ENCODE measurements around the gene LIN7A.
"Not testable (repeated sequence)": the region's sequence is repeated elsewhere in the genome, so short reads cannot be mapped to it uniquely, and the experiment has no call there.

The LIN7A gene

GRCh38 chr12:80814453-80814852 lies 123.3 kb downstream of the LIN7A start:
- DNase-seq (ENCODE audit: extremely low read depth in 1 of 2, low read depth in 1 of 2): no peak

GRCh38 chr12:80813820-80814219 lies 123.9 kb downstream of the LIN7A start:
- no peak for DNase-seq (ENCODE audit: extremely low read depth in 1 of 2, low read depth in 1 of 2)

DNA sequence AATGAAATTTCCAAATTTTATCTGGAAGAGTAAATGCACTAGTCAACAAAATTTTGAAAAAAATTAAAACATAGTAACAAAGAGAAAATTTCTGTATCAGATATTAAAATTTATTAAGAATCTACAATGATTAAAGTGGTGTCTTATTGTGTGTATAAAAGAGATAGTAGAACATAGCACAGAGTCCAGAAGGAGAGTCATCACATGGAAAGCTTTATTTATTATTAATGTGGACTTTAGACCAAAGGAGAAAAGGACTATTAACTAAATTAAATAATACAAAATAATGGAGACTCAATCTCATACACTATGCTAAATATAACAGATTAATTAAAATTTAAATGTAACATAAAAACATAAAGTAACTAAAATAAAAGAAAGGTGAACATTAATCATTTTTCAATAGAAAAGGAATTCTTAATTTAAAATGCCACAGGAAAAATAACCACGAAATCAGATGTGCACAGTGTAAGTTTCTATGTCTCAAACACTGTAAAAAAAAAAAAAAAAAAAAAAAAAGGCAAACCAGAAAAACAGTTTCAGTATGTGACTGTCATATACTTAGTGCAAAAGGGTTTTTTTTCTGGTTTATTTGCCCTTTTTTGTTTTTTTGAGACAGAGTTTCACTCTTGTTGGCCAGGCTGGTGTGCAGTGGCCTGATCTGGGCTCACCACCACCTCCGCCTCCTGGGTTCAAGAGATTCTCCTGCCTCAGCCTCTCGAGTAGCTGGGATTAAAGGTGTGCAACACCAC lies 125.6 kb downstream of the LIN7A start:
- DNase-seq (ENCODE audit: extremely low read depth in 1 of 2, low read depth in 1 of 2): no peak

DNA sequence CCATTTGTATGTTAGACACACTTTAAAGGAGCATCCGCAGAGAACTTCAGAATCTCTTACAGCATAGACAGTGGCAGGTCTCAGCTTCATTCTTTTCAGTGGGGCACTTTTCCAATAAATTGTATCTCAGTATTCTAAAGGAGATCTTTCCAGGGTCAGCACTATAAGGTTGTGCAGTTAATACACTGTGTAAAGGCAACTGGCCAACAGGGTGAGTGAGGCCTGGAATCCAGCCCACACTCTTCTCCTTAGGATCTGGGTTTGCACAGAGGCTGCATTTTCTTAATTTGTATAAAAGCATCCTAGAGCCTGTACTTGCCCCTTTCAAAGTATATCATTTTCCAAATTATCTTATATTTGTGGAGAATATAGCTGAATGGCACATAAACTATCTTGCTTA lies 126.9 kb downstream of the LIN7A start:
- no peak for DNase-seq (ENCODE audit: extremely low read depth in 1 of 2, low read depth in 1 of 2)

DNA sequence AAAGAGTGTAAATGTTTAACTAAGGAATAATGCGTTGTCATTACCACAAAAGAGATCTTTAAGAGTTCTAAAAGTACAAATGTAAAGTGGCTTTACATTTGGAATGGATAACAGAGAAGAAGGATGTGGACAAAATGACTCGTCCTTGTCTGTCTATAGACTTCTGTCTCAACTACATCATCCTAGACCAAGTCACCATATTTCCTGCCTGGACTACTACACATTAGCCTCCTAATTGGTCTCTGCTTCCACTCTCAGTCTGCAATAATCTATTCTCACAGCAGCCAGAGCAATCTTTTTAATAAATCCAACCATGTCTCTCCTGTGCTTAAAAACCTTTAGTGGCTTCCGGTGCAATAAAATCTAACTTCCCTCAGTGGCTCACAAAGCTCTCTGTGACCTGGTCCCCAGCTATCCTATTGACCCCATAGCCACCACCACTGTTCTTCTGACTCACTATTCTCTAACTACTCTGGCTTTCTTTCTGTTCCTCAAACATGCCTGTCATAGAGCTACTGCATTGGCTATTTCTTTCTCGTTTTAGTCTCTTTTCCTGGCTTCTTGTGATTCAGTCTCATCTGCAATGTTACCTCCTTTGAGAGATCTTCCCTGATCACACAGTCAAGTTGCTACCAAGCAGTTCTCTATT lies 130.0 kb downstream of the LIN7A start:
- DNase-seq (ENCODE audit: extremely low read depth in 1 of 2, low read depth in 1 of 2): no peak

DNA sequence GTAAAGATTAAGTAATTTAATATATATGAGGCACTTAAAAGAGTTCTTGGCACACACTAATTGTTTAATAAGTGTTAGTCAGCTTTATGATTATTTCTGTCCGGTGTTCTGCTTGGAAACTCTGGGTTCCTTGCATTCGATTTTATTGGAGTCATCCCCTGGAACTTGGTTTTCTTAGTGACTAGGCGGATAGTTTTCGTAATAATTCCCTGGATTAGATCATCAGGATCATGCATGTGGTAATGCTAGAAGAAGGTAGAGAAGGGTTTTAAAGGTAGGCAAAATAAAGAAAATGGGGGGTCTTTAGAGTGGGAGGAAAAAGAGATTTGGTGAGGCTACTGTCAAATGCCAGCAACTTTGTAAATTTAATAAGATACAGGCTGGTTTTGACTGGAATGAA lies 132.6 kb downstream of the LIN7A start:
- DNase-seq (ENCODE audit: extremely low read depth in 1 of 2, low read depth in 1 of 2): no peak

- DNase-seq (ENCODE audit: extremely low read depth in 1 of 2, low read depth in 1 of 2): no peak
Measured at GRCh38 chr12:80802652-80803400, 134.9 kb downstream of the LIN7A start.

DNA sequence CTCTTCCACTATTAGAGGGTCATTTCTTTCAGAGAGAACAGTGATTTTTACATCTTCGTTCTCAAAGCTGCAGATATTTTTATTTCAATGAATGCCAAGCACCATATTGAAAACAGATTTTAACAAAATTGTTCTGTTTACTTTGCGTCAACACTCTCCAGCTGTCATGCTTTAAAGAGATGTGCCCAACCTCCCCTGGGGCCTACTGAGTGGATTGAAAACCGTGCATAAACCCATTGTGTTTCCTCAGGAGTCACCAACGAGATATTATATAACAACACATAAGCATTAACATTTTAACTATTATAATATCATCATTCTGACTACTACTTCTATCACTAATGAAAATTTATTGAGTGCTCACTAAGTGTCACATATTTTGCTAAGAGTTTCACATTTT lies 139.5 kb downstream of the LIN7A start:
- DNase-seq (ENCODE audit: extremely low read depth in 1 of 2, low read depth in 1 of 2): no peak

DNA sequence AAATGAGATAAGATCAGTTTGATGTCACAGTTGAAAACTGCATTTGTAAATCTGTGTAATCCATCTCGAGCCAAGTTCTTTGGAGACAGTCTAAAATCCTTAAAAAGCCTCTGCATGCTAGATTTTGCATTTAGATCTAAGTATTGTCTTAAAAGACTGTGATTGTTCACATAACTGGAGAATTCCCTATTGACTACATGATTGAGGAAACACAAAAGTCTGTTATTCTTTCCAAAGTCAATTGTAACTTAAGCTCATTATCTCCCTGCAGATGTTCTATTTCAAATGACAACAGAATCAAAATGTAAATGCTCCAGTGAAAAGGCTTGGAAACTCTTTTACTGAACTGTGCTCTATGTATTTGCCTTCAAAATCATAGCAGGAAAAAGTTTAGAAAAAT lies 143.2 kb downstream of the LIN7A start:
- DNase-seq (ENCODE audit: extremely low read depth in 1 of 2, low read depth in 1 of 2): no peak

DNA sequence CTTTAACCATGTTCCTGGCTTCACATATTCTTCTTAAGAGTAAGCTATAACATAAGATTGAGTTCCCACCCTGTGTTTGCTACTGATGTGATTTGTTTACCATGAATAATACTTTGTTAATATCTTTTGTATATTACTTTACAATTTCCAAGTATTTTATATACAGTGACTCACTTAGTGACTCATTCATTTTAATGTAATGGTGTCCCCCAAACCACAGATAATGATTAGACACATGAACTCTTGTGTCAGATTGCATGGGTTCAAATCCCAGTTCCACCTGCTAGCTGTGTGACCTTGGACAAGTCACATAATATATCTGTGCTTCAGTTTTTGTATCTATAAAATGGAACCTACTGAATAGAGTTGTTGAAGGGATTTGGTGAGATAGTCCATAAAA lies 144.9 kb downstream of the LIN7A start:
- DNase-seq (ENCODE audit: extremely low read depth in 1 of 2, low read depth in 1 of 2): no peak

DNA sequence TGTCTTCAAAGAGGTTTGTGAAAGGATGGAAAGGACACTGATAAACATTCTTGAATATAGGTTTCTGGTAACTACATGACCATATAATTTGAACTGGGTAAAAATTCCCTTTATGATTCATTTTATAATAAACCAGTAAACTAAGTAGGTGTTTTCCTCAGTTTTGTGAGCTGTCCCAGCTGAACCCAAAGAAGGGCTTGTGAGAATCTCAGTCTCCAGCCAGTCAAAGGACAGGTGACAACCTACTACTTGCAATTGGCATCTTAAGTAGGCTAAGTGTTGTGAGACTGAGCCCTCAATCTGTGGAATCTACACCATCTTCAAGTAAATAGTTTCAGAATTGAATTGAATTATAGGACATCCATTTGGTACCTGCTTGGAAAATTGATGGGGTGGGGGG lies 145.9 kb downstream of the LIN7A start:
- no peak for DNase-seq (ENCODE audit: extremely low read depth in 1 of 2, low read depth in 1 of 2)

DNA sequence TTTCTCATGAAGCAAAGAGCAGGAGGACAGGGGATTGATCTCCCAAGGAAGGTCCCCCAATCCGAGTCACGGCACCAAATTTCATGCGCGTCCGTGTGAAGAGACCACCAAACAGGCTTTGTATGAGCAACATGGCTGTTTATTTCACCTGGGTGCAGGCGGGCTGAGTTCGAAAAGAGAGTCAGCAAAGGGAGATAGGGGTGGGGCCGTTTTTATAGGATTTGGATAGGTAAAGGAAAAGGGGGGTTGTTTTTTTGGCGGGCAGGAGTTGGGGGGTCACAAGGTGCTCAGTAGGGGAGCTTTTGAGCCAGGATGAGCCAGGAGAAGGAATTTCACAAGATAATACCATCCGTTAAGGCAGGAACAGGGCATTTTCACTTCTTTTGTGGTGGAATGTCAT lies 149.3 kb downstream of the LIN7A start:
- DNase-seq (ENCODE audit: extremely low read depth in 1 of 2, low read depth in 1 of 2): not testable (repeated sequence)

DNA sequence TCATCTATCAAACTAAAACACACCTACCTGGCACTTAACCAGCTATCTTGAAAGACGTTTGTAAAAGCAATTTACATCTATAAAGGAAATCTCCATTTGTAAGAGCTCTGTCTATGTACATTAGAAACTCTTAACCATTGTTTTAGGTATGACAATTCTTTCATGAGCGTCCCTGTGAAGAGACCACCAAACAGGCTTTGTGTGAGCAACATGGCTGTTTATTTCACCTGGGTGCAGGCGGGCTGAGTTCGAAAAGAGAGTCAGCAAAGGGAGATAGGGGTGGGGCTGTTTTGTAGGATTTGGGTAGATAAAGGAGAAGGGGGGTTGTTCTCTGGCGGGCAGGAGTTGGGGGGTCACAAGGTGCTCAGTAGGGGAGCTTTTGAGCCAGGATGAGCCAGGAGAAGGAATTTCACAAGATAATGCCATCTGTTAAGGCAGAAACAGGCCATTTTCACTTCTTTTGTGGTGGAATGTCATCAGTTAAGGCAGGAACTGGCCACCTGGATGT lies 154.7 kb downstream of the LIN7A start:
- DNase-seq (ENCODE audit: extremely low read depth in 1 of 2, low read depth in 1 of 2): not testable (repeated sequence)

DNA sequence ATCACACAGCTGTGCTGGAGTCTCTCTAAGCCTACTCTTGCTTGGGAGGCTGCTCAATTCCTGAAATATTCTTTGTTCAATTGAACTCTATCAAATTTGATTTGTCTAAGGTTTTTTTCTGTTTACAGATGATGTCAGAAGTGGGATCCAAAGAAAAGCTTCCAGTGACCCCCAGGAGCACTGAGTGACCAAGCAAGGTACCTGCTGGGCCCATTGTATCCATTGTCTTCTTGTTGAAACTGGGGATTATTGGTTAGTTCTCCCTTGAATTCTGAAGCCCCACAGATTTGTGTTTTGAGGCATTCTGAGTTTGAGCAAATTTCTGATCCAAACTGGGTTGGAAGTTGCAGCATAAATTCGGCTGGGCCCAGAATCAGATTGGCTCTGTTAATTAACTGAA lies 156.4 kb downstream of the LIN7A start:
- DNase-seq (ENCODE audit: extremely low read depth in 1 of 2, low read depth in 1 of 2): no peak

DNA sequence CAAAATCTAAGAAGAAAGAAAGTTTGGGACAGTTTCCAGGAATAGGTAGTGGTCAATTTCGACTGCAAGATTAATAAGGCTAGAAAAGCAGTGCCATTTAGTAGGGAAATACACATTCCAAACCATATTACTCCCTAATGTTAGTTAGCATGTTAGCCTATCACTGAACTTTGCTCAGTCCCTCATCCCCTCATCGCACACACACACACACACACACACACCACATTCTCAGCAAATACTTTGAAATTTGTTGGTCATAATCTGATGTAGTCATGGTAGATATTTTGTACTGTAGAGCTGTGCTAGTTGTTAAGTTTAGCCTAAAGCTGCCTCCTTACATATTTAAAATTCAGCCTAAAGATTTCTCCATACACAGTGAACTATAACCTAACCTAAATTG lies 157.0 kb downstream of the LIN7A start:
- no peak for DNase-seq (ENCODE audit: extremely low read depth in 1 of 2, low read depth in 1 of 2)

GRCh38 chr12:80778005-80778541 lies 159.7 kb downstream of the LIN7A start:
- peak in 1 of 2 donors; percentile 26 for DNase-seq (ENCODE audit: extremely low read depth in 1 of 2, low read depth in 1 of 2)

GRCh38 chr12:80777587-80777986 lies 160.1 kb downstream of the LIN7A start:
- no peak for DNase-seq (ENCODE audit: extremely low read depth in 1 of 2, low read depth in 1 of 2)

- DNase-seq (ENCODE audit: extremely low read depth in 1 of 2, low read depth in 1 of 2): no peak
Measured at GRCh38 chr12:80776706-80777105, 161.0 kb downstream of the LIN7A start.

DNA sequence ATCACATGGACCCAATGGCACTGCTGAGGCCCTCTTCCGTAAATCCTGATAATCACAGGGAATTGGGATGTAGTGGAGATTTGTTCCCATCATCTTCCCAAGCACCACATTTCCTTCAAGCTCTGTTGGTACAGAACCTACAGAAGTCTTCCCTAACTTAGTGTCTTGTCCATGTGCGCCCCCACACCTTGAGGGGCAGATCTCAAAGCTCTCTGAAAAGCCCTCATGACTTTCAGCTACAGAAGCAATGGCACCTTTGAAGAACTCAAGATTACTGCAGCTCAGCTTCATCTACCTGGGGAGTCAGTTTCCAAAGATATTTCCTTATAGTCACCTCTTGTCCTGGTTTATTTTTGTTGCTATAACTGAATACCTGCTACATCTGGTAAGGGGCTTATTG lies 166.8 kb downstream of the LIN7A start:
- no peak for DNase-seq (ENCODE audit: extremely low read depth in 1 of 2, low read depth in 1 of 2)

- no peak for DNase-seq (ENCODE audit: extremely low read depth in 1 of 2, low read depth in 1 of 2)
Measured at GRCh38 chr12:80769553-80770140, 168.1 kb downstream of the LIN7A start.

GRCh38 chr12:80766897-80767296 lies 170.8 kb downstream of the LIN7A start:
- no peak for DNase-seq (ENCODE audit: extremely low read depth in 1 of 2, low read depth in 1 of 2)
